Prostate gland (tissue), 2 donors: ENCODE measurements around the gene EHBP1.

ENCODE experiments used
- POLR2A ChIP-seq: fragments of 450-650 bp; IDR thresholded peaks from one replicate; pipeline ENCODE4 v1.6.1; 2016; ENCODE audit warnings: antibody characterized with exemption, mild to moderate bottlenecking
- POLR2AphosphoS5 ChIP-seq: sonication (generic); formaldehyde crosslinking; IDR thresholded peaks from one replicate; pipeline ENCODE4 v1.6.1; 2017; ENCODE audit warnings: antibody characterized with exemption
- TF ChIP-seq, protein P1 (sequence below), 4 experiments: fragments of 200-600 bp in 2 of 4; fragments of 450-650 bp in 2 of 4; sonication (generic) in 2 of 4; IDR thresholded peaks; 1 replicate in 3 of 4; 2 replicates in 1 of 4; pipeline ENCODE4 v1.5.1; 2016 to 2019; ENCODE audit warnings: antibody characterized with exemption in 4 of 4, mild to moderate bottlenecking in 2 of 4, moderate library complexity in 2 of 4

DNA sequence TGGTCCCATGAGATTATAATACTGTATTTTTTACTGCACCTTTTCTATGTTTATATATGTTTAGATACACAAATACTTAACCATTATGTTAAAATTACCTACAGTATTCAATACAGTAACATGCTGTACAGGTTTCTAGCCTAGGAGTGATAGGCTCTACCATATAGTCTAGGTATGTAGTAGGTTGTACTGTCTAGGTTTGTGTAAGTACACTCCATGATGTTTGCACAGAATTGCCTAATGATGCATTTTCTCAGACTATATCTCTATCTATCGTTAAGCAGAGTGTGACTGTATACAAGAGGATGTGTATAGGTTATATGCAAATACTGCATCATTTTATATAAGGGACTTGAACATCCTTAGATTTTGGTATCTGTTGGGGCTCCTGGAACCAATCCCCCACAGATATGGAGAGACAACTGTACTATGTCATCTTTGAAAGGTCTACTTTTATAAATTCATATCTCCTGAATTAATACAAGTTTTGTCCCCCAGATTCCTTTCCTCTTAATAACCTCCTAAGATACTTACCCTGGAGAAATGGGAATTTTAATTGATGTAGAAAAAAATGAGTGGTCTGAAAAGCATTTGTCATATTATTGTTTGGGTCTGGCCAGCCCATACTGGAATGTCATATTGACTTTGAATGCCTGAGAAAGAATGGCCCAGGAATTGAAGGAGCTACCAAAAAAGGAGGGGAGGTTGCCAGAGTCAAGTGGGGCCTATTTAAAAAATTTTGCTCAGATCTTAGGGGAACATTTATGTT is 36.6 kb downstream of the EHBP1 start:
- TF ChIP-seq POLR2A (no peak), POLR2AphosphoS5 (no peak)
- TF ChIP-seq, protein P1, sequence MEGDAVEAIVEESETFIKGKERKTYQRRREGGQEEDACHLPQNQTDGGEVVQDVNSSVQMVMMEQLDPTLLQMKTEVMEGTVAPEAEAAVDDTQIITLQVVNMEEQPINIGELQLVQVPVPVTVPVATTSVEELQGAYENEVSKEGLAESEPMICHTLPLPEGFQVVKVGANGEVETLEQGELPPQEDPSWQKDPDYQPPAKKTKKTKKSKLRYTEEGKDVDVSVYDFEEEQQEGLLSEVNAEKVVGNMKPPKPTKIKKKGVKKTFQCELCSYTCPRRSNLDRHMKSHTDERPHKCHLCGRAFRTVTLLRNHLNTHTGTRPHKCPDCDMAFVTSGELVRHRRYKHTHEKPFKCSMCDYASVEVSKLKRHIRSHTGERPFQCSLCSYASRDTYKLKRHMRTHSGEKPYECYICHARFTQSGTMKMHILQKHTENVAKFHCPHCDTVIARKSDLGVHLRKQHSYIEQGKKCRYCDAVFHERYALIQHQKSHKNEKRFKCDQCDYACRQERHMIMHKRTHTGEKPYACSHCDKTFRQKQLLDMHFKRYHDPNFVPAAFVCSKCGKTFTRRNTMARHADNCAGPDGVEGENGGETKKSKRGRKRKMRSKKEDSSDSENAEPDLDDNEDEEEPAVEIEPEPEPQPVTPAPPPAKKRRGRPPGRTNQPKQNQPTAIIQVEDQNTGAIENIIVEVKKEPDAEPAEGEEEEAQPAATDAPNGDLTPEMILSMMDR (IDR thresholded peaks at IDR 0.05), result no peak
